Activated naive CD8-positive, alpha-beta T cell treated with anti-CD3 and anti-CD28 coated beads, Interleukin-2, amount 50 U/mL, for 16 hours (primary cell): ENCODE results near the gene STX10.

ENCODE experiments used
- DNase-seq: peaks from one replicate; pipeline ENCODE4 v3.0.0-alpha.2; 2020; ENCODE audit warnings: low read depth, low spot score

STX10 gene

GRCh38 chr19:13100031-13100588, 50.1 kb downstream of the STX10 start:
- DNase-seq = no peak

DNA sequence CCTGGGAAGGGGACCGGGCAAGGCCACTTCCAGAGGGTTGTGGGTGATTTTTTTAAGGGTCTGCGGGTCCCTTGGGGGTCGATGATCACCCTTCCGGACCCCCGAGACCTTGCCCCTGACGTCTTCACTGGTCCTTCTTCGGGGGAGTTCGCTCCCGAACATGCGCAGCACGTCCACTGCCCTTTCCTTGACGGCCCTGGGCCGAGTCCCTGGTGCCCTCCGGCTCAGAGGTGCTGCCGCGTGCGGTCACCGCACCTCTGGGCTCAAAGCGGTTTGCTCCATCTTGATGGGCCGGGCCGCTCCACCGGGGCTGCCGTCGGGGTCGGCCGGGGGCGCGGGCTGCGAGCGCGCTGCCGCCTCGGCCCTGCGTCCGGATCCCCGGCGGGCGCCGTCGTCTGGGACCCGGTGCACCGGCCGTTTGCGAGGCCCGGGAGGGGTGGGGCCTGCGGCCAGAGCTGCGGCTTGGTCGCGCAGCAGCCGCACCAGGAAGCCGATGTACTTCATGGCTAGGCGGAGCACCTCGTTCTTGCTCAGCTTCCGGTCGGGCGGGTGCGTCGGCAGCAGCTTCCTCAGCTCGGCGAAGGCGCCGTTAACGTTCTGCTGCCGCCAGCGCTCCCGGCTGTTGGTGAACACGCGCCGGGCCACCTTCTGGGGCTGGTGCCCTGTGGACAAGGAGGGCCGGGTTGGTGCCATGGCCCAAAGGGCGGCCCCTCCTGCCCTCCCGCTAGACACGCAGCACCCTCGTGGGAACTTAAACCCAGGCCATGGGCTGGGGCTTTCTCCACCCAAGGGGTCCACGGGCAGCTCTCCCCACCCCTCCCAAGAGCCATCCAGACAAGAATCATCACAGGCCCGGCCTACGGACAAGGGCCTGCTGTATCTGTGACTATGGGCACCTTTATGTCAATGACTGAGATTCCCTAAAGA, 50.8 kb downstream of the STX10 start:
- peak; percentile 35 for DNase-seq

- DNase-seq = no peak
Measured at GRCh38 chr19:13098277-13099072, 51.7 kb downstream of the STX10 start.

- DNase-seq = no peak
Measured at GRCh38 chr19:13097463-13098258, 52.5 kb downstream of the STX10 start.

DNA sequence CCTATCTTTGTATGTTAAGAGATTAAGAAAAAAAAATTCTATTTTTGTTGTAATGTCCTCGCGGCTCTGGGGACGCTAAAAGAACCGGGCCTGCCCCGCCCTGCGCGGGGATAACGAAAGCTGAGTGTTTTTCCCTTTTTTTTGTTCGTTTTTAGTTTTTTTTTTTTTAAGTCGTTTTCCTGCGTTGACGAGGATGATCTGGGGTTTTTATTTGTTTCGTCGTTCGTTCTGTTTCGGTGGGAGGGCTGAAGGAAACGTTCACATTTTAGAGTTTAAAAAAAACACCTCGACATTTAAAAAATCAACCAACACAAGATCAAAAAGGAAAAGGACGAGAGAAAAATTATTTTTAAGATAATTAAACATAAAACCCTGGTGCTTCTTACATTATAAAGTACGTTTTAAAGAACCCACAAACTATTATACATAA, 53.1 kb downstream of the STX10 start:
- DNase-seq = no peak

GRCh38 chr19:13095934-13096927, 53.9 kb downstream of the STX10 start:
- DNase-seq = no peak

DNA sequence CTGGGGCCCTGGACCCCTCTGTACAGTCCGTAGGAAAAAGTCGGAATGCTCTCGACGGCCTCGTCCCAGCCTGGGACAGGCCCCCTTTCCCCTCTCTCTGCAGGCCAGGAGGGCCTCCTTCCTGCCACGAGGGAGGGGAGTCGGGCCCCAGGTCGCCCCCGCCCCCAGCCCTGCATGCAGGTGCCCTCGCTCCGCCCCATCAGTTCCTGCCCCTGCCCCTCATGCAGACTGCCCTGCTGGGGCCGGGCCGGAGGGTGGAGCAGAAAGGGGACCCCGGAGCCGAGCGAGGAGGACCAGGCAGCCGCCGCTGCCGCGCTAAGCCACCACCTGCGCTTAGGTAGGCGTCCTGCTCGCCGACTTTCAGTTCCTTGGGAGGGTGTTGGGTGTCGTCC, 54.8 kb downstream of the STX10 start:
- no peak for DNase-seq

- DNase-seq = no peak
Measured at GRCh38 chr19:13094771-13095392, 55.3 kb downstream of the STX10 start.

- DNase-seq = no peak
Measured at GRCh38 chr19:13094106-13094504, 56.1 kb downstream of the STX10 start.
